Measurements from ENCODE around the gene ROBO1. TPM values are rescaled to one million over a fixed set of nuclear protein-coding genes. Genes with fewer than 3 reads are reported as not detected.

The ROBO1 gene
- total RNA-seq, 1 donor from 2014 or later = 169 TPM

- H3K27me3 Mint-ChIP-seq (ENCODE audit: insufficient read depth, low read depth) = no peaks in the 10 kb centered on the region
- no peaks in the 10 kb centered on the region for H3K27me3 ChIP-seq
- no peaks in the 10 kb centered on the region for H3K36me3 ChIP-seq
- H3K4me3 Mint-ChIP-seq = no peak overlapping the region
- H3K9me3 Mint-ChIP-seq = no peaks in the 10 kb centered on the region
- H3K9me3 ChIP-seq (ENCODE audit: low read depth) = no peaks in the 10 kb centered on the region
- no peak for TF ChIP-seq EZH2 (IDR thresholded peaks at IDR 0.05)
- TF ChIP-seq CTCF (IDR thresholded peaks at IDR 0.05) = no peak
- TF ChIP-seq EZH2phosphoT487 (IDR thresholded peaks at IDR 0.05) = no peak
- H4K20me1 ChIP-seq (ENCODE audit: low read depth) = no peaks in the 10 kb centered on the region
- no peaks in the 10 kb centered on the region for H3K4me1 ChIP-seq
- H3K9ac ChIP-seq = no peak overlapping the region
- no peak overlapping the region for H3K27ac Mint-ChIP-seq
- H3F3A ChIP-seq (ENCODE audit: low read depth) = no peaks in the 10 kb centered on the region
- no peak overlapping the region for H3K4me3 ChIP-seq
- H3K4me2 ChIP-seq = no peak overlapping the region
- H2AFZ ChIP-seq (replicated peaks) = no peak overlapping the region
- peaks cover 9% of the 10 kb centered on the region for H3K4me1 Mint-ChIP-seq
- no peaks in the 10 kb centered on the region for H3K79me2 ChIP-seq (ENCODE audit: low read depth)
- H3K36me3 Mint-ChIP-seq = no peaks in the 10 kb centered on the region
- no peak overlapping the region for H3K27ac ChIP-seq
- no peak for DNase-seq (ENCODE audit: low spot score)
Measured at GRCh38 chr3:79392479-79392878, 375.3 kb downstream of the ROBO1 start.

GRCh38 chr3:79390352-79390751 is 377.4 kb downstream of the ROBO1 start:
- Mint-ChIP-seq H3K36me3 (no peaks in the 10 kb centered on the region), H3K9me3 (no peaks in the 10 kb centered on the region), H3K4me3 (no peak overlapping the region), H3K27ac (no peak overlapping the region), H3K4me1 (peaks cover 9% of the 10 kb centered on the region), H3K27me3 (ENCODE audit: insufficient read depth, low read depth) (no peaks in the 10 kb centered on the region)
- H3K79me2 ChIP-seq (ENCODE audit: low read depth) = no peaks in the 10 kb centered on the region
- no peak overlapping the region for H3K27ac ChIP-seq
- no peak overlapping the region for H2AFZ ChIP-seq (replicated peaks)
- no peaks in the 10 kb centered on the region for H4K20me1 ChIP-seq (ENCODE audit: low read depth)
- no peak overlapping the region for H3K4me2 ChIP-seq
- H3F3A ChIP-seq (ENCODE audit: low read depth) = no peaks in the 10 kb centered on the region
- no peak overlapping the region for H3K9ac ChIP-seq
- no peaks in the 10 kb centered on the region for H3K9me3 ChIP-seq (ENCODE audit: low read depth)
- H3K36me3 ChIP-seq = no peaks in the 10 kb centered on the region
- no peak overlapping the region for H3K4me3 ChIP-seq
- no peaks in the 10 kb centered on the region for H3K27me3 ChIP-seq
- no peak for DNase-seq (ENCODE audit: low spot score)
- H3K4me1 ChIP-seq = no peaks in the 10 kb centered on the region
- no peak for TF ChIP-seq EZH2phosphoT487 (IDR thresholded peaks at IDR 0.05)
- TF ChIP-seq EZH2 (IDR thresholded peaks at IDR 0.05) = no peak
- TF ChIP-seq CTCF (IDR thresholded peaks at IDR 0.05) = no peak

- Histone ChIP-seq H3K79me2 (ENCODE audit: low read depth) (no peaks in the 10 kb centered on the region), H4K20me1 (ENCODE audit: low read depth) (no peaks in the 10 kb centered on the region), H3K4me3 (no peak overlapping the region), H3K27ac (no peak overlapping the region), H3K9me3 (ENCODE audit: low read depth) (no peaks in the 10 kb centered on the region), H3K4me1 (no peaks in the 10 kb centered on the region), H3K4me2 (no peak overlapping the region), H3F3A (ENCODE audit: low read depth) (no peaks in the 10 kb centered on the region), H3K27me3 (no peaks in the 10 kb centered on the region), H3K9ac (no peak overlapping the region), H3K36me3 (no peaks in the 10 kb centered on the region), H2AFZ (replicated peaks) (no peak overlapping the region)
- no peak for DNase-seq (ENCODE audit: low spot score)
- Mint-ChIP-seq H3K4me1 (peaks cover 11% of the 10 kb centered on the region), H3K27ac (no peak overlapping the region), H3K27me3 (ENCODE audit: insufficient read depth, low read depth) (no peaks in the 10 kb centered on the region), H3K9me3 (no peaks in the 10 kb centered on the region), H3K4me3 (no peak overlapping the region), H3K36me3 (no peaks in the 10 kb centered on the region)
- TF ChIP-seq CTCF (IDR thresholded peaks at IDR 0.05) = no peak
- TF ChIP-seq EZH2 (IDR thresholded peaks at IDR 0.05) = no peak
- no peak for TF ChIP-seq EZH2phosphoT487 (IDR thresholded peaks at IDR 0.05)
Measured at GRCh38 chr3:79385211-79385610, 382.6 kb downstream of the ROBO1 start.
